Choroid plexus epithelial cell (primary cell): Measurements from ENCODE around the gene OBI1.

Experiments
- DNase-seq: peaks from one replicate; pipeline ENCODE4 v3.0.0-alpha.2; 2010; ENCODE audit warnings: low read depth
- H3K4me3 ChIP-seq: 2 replicates; pipeline ENCODE4 v1.5.1; 2011; ENCODE audit warnings: low read depth, mild to moderate bottlenecking, control low read depth, low read length, moderate library complexity
- CTCF ChIP-seq: conservative IDR thresholded peaks from 2 replicates; pipeline ENCODE4 v1.5.1; 2011; ENCODE audit warnings: low read depth, mild to moderate bottlenecking, control low read depth, inconsistent platforms, low read length, moderate library complexity

The OBI1 gene

GRCh38 chr13:78576261-78576660 is 82.7 kb downstream of the OBI1 start:
- TF ChIP-seq CTCF, result no peak
- no peak overlapping the region for H3K4me3 ChIP-seq
- DNase-seq, result no peak

DNA sequence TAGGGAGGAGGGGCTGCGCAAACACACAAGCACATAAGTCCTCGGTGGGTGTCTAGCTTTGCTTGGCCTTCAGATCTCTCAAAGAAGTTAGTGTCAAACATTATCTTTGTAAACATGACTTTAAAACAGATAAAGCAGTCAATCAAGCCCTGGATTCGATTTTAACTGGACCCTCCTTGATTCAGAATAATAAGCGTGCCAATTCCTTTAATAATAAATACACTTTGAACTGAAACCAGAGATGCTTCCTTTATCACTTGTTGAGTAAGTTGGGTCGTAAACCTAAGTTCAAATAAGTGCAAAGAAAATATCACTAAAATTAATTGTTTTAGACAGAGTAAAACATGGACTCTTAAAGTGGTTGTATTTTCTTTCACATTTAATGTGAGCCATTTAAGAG is 86.5 kb downstream of the OBI1 start:
- H3K4me3 ChIP-seq, result no peak overlapping the region
- no peak for TF ChIP-seq CTCF
- DNase-seq, result no peak

- DNase-seq, result no peak
These were observed 89.9 kb downstream of the OBI1 start for GRCh38 chr13:78569029-78569428.

DNA sequence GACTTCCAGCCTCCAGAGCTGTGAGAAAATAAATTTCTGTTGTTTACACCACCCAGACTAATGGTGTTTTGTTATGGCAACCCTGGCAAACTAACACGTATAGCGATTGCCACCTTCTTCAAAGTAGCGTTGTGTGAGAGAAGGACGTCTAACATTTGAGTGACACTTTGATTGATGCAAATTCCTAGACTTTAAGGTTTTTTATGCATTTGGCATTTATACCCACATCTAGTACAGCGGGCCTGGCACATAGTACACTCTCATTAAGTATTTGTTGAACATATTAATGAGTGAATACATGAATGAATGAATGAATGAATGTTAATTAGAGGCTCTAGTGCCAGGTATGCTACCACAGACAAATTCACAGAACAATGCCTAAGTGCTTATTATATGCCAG is 92.3 kb downstream of the OBI1 start:
- H3K4me3 ChIP-seq, result no peak overlapping the region
- DNase-seq, result no peak
- TF ChIP-seq CTCF, result no peak

More at GRCh38 chr13:78569029-78569428, 89.9 kb downstream of the OBI1 start:
- H3K4me3 ChIP-seq, result no peak overlapping the region
- no peak for TF ChIP-seq CTCF
